Activated CD8-positive, alpha-beta memory T cell treated with anti-CD3 and anti-CD28 coated beads, Interleukin-2, amount 50 U/mL, for 4 hours (primary cell): ENCODE data around the gene OTX1.
"Not testable (repeated sequence)": the region's sequence is repeated elsewhere in the genome, so short reads cannot be mapped to it uniquely, and the experiment has no call there.

Source experiments
- DNase-seq: peaks from one replicate; pipeline ENCODE4 v3.0.0-alpha.2; 2020

The OTX1 gene

GRCh38 chr2:63059793-63060471 lies 9.3 kb downstream of the OTX1 start:
- no peak for DNase-seq

GRCh38 chr2:63060472-63060991 lies 9.9 kb downstream of the OTX1 start:
- DNase-seq = no peak

GRCh38 chr2:63064197-63064596 lies 13.6 kb downstream of the OTX1 start:
- no peak for DNase-seq

DNA sequence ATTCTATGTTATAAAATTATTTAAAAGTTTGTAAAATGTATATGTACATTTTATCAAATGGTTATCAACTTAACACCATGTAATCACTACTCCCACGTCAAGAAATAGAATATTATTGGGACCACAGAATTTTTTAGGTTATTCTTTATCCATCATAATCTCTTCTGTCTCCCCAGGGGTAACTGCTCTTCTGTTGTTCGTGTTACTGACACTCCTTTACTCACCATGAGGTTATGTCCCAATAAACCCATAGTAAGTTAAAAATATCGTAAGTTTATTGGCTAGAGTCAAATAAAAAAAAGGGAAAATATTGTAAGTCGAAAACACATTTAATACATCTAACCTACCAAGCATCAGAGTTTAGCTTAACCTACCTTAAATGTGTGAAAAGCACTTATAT lies 14.0 kb downstream of the OTX1 start:
- DNase-seq = no peak

GRCh38 chr2:63066265-63066664 lies 15.6 kb downstream of the OTX1 start:
- DNase-seq = no peak

DNA sequence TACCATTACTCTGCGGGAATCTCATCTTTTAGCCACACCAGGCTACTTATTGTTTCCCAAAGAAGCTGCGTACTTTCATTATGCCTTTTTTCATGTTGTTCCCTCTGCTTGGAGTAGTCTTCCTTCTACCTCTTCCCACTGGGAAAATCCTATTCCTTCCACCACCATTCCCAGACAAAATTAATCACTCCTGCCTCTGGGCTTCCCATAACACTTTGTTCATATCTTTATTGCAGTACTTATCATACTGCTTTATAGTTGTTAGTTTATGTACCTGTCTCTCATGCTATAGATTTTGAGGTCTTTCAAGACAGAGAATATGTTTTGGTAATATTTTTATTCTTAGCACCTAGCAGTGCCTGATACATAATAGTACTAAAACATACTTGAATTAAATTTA lies 16.2 kb downstream of the OTX1 start:
- no peak for DNase-seq

DNA sequence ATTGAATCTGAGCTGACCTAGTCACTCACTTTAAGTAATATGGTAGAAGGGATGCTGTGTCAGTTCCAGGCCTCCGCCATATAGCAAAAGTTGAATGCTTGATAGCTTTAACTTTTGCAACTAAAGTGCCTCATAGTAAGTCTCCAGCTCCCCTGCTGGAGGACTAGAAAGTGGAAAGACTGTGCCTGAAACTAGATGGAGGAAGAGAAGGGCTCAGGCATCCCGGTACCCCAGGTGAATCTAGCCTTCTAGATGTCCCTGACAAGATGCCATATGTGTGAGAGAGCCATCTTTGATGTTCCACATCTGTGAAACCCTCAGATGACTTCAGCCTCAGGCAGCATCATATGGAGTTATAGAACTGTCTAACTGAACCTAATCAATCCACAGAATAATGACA lies 21.0 kb downstream of the OTX1 start:
- DNase-seq = no peak

GRCh38 chr2:63073994-63074393 lies 23.4 kb downstream of the OTX1 start:
- no peak for DNase-seq

DNA sequence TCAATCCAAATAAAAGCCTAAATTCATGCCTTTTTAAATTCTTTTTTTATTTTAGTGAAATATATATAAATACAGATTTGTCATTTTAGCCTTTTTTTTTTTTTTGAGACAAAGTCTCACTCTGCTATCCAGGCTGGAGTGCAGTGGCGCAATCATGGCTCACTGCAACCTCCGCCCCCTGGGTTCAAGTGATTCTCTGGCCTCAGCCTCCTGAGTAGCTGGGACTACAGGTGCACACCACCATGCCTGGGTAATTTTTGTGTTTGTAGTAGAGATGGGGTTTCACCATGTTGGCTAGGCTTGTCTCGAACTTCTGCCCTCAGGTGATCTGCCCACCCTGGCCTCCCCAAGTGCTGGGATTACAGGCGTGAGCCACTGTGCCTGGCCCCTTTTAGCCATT lies 23.8 kb downstream of the OTX1 start:
- not testable (repeated sequence) for DNase-seq

DNA sequence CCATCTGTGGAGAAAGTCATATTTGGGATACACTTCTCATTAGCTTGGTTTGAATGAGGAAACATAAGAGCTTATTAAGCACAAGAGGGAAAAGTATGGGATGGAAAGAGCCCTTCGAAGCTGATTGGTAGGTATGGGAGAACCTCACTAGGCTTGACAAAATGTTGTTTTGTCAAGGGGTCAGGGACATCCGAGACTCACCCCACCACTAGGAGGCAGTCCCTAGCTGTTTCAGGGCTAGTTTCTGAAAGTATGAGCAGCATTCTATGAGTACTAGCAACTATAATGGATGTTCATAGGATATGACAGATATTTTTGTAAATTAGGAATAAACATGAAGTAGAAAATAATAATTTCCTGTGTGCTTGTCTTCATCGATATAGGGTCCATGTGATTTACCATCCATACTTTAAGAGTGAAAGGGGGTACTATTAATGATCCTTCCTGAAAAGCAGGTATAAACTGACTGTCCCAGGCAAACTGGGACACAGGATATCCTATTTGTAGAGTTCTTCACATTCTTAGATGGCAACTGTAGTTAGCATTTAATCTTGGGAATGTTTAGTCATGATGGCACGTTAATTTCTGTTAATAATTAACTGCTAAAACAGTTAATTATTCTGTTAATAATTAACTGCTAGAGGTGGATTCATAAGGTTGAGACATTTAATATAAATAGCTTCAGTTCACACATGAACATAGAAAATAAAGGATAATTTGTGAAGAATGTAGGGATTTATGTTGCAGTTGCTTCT lies 28.4 kb downstream of the OTX1 start:
- DNase-seq = no peak

GRCh38 chr2:63081404-63081803 lies 30.8 kb downstream of the OTX1 start:
- DNase-seq = no peak

- no peak for DNase-seq
These were observed 36.1 kb downstream of the OTX1 start for GRCh38 chr2:63086687-63087086.

- DNase-seq = no peak
These were observed 41.8 kb downstream of the OTX1 start for GRCh38 chr2:63092401-63092800.

DNA sequence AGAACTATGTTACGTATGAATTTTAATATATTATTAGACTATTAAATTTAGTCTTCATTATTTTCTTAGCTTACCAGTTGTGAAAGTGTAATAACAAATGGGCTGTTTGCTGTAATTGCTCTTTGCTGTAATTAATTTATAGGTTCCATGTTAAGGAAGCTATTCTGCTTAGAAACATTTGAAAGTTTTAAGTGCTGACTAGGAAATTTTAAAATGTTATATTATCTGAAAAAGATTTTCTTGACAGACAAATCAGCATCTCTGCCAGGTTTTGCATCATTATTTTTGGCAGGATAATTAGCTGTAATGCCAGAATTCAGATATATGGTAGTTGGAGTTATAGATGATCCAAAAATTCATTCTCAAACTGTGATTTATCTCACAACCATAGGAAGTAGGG lies 42.2 kb downstream of the OTX1 start:
- no peak for DNase-seq

- no peak for DNase-seq
These were observed 42.9 kb downstream of the OTX1 start for GRCh38 chr2:63093502-63093901.

GRCh38 chr2:63096491-63096890 lies 45.9 kb downstream of the OTX1 start:
- no peak for DNase-seq

DNA sequence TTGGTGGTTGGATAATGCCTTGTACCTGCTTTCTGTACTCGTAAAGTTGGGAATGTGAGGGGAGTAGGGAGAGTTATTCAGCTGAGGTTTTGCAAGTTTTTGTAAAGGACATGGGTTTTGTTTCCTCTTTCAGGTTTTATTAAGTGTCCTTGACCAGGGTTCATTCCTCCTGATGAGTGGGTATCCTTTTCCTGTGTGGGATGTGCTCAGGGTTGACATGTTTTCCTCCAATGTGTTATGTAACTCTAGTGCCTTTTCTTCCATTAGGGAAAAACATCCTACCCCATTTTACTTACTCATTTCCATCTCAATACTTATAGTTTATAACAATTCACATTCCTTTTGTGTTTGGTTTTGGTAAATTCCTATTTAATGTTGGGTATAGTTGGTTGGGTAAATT lies 48.4 kb downstream of the OTX1 start:
- DNase-seq = no peak

DNA sequence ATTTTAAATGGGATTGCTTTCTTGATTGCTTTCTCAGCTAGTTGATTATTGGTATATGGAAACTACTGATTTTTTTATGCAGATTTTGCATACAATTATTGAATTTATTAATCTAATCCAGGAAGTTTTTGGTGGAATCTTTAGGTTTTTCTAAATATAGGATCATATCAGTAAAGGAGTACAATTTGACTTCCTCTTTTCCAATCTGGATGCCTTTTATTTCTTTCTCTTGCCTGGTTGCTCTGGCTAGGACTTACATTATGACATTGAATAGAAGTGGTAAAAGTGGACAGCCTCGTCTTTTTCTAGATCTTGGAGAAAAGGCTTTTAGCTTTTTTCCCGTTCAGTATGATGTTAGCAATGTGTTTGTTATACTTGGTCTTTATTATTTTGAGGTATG lies 51.3 kb downstream of the OTX1 start:
- no peak for DNase-seq

DNA sequence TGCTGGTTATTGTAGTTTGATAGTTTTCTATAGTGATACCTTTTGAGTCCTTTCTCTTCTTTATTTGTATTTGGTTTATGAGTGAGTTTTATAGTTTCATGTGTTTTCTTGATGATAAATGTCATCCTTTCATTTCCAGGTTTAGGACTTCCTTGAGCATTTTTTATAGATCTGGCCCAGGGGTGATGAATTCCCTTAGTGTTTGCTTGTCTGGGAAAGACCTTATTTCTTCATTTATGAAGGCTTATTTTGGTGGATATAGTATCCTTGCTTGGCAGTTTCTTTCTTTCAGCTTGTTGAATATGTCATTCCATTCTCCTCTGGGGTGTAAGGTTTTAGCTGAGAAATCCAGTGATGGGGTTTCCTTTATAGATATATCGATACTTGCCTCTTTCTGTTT lies 53.9 kb downstream of the OTX1 start:
- no peak for DNase-seq
